NCI-H82 (cell line): ENCODE data around the gene RAB1B.
A peak's percentile ranks its signal among the peaks of the same experiment; 100 is the strongest.
"Not testable (repeated sequence)": the region's sequence is repeated elsewhere in the genome, so short reads cannot be mapped to it uniquely, and the experiment has no call there.

ENCODE experiments used
- DNase-seq: peaks from one replicate; lab custom pipeline; 2025; lab: John Stamatoyannopoulos, UW

The RAB1B gene

GRCh38 chr11:66239998-66240780 is 28.2 kb upstream of the RAB1B start:
- DNase-seq, result no peak

- no peak for DNase-seq
These were observed 27.7 kb upstream of the RAB1B start for GRCh38 chr11:66240781-66241136.

GRCh38 chr11:66242095-66242765 is 26.2 kb upstream of the RAB1B start:
- DNase-seq, result no peak

- no peak for DNase-seq
These were observed 24.5 kb upstream of the RAB1B start for GRCh38 chr11:66243782-66244535.

GRCh38 chr11:66247295-66247694 is 21.1 kb upstream of the RAB1B start:
- no peak for DNase-seq

GRCh38 chr11:66247801-66248200 is 20.6 kb upstream of the RAB1B start:
- DNase-seq, result no peak

GRCh38 chr11:66248903-66249302 is 19.5 kb upstream of the RAB1B start:
- no peak for DNase-seq

- no peak for DNase-seq
These were observed 16.6 kb upstream of the RAB1B start for GRCh38 chr11:66251809-66252208.

- not testable (repeated sequence) for DNase-seq
These were observed 15.4 kb upstream of the RAB1B start for GRCh38 chr11:66253081-66253480.

GRCh38 chr11:66258473-66258893 is 10.0 kb upstream of the RAB1B start:
- DNase-seq, result no peak

- DNase-seq, result no peak
These were observed 9.2 kb upstream of the RAB1B start for GRCh38 chr11:66259225-66259624.

GRCh38 chr11:66259956-66260355 is 8.5 kb upstream of the RAB1B start:
- no peak for DNase-seq

GRCh38 chr11:66261578-66261977 is 6.9 kb upstream of the RAB1B start:
- DNase-seq, result no peak

GRCh38 chr11:66262191-66262590 is 6.2 kb upstream of the RAB1B start:
- no peak for DNase-seq

- DNase-seq, result no peak
These were observed 5.7 kb upstream of the RAB1B start for GRCh38 chr11:66262696-66263095.

GRCh38 chr11:66263231-66263630 is 5.2 kb upstream of the RAB1B start:
- no peak for DNase-seq

GRCh38 chr11:66263785-66264184 is 4.7 kb upstream of the RAB1B start:
- no peak for DNase-seq

- DNase-seq, result no peak
These were observed 4.1 kb upstream of the RAB1B start for GRCh38 chr11:66264383-66264782.

GRCh38 chr11:66264914-66265313 is 3.5 kb upstream of the RAB1B start:
- DNase-seq, result peak; percentile 60

GRCh38 chr11:66265531-66266377 is 2.7 kb upstream of the RAB1B start:
- DNase-seq, result no peak

- no peak for DNase-seq
These were observed 1.9 kb upstream of the RAB1B start for GRCh38 chr11:66266378-66267038.

GRCh38 chr11:66267039-66267378 is 1.4 kb upstream of the RAB1B start:
- no peak for DNase-seq
